NT2/D1 (cell line): ENCODE results near the gene PDE11A.

Experiments used
- SUZ12 ChIP-seq: IDR thresholded peaks from 2 replicates; pipeline ENCODE4 v1.6.1; 2011; ENCODE audit not compliant: insufficient read length, insufficient read depth; ENCODE audit errors: extremely low read depth
- YY1 ChIP-seq: IDR thresholded peaks from 2 replicates; pipeline ENCODE4 v1.6.1; 2011; ENCODE audit not compliant: insufficient read length, insufficient read depth
- ZNF274 ChIP-seq: IDR thresholded peaks from 2 replicates; pipeline ENCODE4 v1.6.1; 2011; ENCODE audit warnings: mild to moderate bottlenecking, low read depth, low read length

DNA sequence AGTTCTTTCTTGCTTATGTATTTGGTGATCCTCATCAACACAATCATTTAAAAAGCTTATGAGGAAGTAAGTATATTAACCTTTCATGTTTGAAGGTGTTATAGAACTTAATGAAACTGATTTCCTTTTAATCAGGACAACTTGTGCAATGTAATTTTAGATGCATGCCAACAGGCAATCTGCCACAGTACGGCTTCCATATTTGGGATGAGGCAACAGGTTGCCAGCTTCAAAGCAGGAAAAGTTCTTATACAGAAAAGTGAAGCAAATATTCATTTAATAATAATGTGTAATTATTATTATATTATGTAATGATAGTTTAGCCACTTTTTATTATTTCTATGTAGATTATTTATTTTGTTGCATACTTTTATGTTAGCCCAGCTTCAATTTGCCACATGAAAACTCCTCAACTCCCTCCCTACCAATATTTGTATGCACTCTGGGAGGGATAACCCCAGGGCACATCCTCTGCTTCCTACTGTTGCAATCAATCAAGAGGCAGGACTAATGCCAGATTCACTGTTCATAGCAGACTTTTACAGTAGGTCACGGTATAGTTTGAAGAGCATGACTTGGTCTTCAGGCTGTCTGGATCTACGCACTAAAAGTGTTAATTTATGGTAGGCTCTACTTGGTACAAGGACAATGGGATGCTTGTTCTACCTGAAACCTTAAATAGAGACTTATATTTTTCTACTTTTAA lies 402.8 kb downstream of the PDE11A start:
- no peak for TF ChIP-seq YY1
- TF ChIP-seq ZNF274 = no peak
- TF ChIP-seq SUZ12 = no peak
